ENCODE data around the gene MMP8. TPM values are rescaled to one million over a fixed set of nuclear protein-coding genes. Genes with fewer than 3 reads are reported as not detected.

Gene MMP8
- polyA plus RNA-seq, 1 donor from 2014 or later, result not detected

DNA sequence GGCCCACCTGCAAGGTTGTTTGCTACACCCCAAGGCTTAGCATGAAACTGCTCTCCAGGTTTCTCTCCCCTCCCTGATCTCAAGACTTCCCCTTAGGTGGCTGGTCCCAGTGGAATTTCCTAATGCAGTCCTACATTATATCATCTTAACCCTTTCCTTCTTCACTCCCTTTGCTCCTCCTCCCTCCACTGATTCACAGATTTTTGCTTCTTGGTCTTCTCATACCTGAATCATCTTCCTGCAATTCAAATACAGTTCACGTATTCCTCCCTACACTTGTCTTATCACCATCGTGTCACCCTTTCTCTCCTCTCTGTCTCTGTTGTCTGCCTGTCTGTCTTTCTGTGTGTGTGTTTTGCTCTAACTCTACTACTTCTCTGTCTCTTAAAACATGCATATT lies 38.7 kb upstream of the MMP8 start:
- H4K20me1 ChIP-seq (ENCODE audit: insufficient read depth), result no peaks in the 10 kb centered on the region
- no peak for TF ChIP-seq RAD21 (conservative IDR thresholded peaks at IDR 0.05)
- no peak for TF ChIP-seq TAF1 (IDR thresholded peaks at IDR 0.05; ENCODE audit: low read depth)
- no peak for TF ChIP-seq SMC3 (conservative IDR thresholded peaks at IDR 0.05; ENCODE audit: poor library complexity)
- no peak for TF ChIP-seq EZH2 (IDR thresholded peaks at IDR 0.05; ENCODE audit: borderline replicate concordance, insufficient read depth, low read length, poor library complexity, severe bottlenecking)
- TF ChIP-seq EP300 (conservative IDR thresholded peaks at IDR 0.05; ENCODE audit: poor library complexity, severe bottlenecking), result no peak
- TF ChIP-seq, protein P1, sequence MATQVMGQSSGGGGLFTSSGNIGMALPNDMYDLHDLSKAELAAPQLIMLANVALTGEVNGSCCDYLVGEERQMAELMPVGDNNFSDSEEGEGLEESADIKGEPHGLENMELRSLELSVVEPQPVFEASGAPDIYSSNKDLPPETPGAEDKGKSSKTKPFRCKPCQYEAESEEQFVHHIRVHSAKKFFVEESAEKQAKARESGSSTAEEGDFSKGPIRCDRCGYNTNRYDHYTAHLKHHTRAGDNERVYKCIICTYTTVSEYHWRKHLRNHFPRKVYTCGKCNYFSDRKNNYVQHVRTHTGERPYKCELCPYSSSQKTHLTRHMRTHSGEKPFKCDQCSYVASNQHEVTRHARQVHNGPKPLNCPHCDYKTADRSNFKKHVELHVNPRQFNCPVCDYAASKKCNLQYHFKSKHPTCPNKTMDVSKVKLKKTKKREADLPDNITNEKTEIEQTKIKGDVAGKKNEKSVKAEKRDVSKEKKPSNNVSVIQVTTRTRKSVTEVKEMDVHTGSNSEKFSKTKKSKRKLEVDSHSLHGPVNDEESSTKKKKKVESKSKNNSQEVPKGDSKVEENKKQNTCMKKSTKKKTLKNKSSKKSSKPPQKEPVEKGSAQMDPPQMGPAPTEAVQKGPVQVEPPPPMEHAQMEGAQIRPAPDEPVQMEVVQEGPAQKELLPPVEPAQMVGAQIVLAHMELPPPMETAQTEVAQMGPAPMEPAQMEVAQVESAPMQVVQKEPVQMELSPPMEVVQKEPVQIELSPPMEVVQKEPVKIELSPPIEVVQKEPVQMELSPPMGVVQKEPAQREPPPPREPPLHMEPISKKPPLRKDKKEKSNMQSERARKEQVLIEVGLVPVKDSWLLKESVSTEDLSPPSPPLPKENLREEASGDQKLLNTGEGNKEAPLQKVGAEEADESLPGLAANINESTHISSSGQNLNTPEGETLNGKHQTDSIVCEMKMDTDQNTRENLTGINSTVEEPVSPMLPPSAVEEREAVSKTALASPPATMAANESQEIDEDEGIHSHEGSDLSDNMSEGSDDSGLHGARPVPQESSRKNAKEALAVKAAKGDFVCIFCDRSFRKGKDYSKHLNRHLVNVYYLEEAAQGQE (IDR thresholded peaks at IDR 0.05; ENCODE audit: borderline replicate concordance), result no peak
- TF ChIP-seq, protein P2, sequence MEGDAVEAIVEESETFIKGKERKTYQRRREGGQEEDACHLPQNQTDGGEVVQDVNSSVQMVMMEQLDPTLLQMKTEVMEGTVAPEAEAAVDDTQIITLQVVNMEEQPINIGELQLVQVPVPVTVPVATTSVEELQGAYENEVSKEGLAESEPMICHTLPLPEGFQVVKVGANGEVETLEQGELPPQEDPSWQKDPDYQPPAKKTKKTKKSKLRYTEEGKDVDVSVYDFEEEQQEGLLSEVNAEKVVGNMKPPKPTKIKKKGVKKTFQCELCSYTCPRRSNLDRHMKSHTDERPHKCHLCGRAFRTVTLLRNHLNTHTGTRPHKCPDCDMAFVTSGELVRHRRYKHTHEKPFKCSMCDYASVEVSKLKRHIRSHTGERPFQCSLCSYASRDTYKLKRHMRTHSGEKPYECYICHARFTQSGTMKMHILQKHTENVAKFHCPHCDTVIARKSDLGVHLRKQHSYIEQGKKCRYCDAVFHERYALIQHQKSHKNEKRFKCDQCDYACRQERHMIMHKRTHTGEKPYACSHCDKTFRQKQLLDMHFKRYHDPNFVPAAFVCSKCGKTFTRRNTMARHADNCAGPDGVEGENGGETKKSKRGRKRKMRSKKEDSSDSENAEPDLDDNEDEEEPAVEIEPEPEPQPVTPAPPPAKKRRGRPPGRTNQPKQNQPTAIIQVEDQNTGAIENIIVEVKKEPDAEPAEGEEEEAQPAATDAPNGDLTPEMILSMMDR (IDR thresholded peaks at IDR 0.05; ENCODE audit: poor library complexity, severe bottlenecking), result no peak
- no peaks in the 10 kb centered on the region for H3K9me2 ChIP-seq (ENCODE audit: insufficient read depth, low read length)
- no peak overlapping the region for H3K4me2 ChIP-seq (ENCODE audit: low read length)
- no peak overlapping the region for H3K9ac ChIP-seq (ENCODE audit: low read length)
- no peaks in the 10 kb centered on the region for H3K36me3 ChIP-seq (ENCODE audit: insufficient read depth, low read length)
- H2AFZ ChIP-seq (ENCODE audit: low read depth, low read length), result no peak overlapping the region
- no peak overlapping the region for H3K27ac ChIP-seq (ENCODE audit: low read length)
- no peak overlapping the region for H3K4me3 ChIP-seq (ENCODE audit: low read length)
- H3K9me3 ChIP-seq (ENCODE audit: low read length), result no peaks in the 10 kb centered on the region
- H3K79me2 ChIP-seq (replicated peaks; ENCODE audit: insufficient read depth, low read length), result no peaks in the 10 kb centered on the region
- no peaks in the 10 kb centered on the region for H3F3A ChIP-seq (ENCODE audit: insufficient read depth, low read length, poor library complexity, severe bottlenecking)
- no peaks in the 10 kb centered on the region for H3K27me3 ChIP-seq (ENCODE audit: insufficient read depth, low read depth, low read length)

DNA sequence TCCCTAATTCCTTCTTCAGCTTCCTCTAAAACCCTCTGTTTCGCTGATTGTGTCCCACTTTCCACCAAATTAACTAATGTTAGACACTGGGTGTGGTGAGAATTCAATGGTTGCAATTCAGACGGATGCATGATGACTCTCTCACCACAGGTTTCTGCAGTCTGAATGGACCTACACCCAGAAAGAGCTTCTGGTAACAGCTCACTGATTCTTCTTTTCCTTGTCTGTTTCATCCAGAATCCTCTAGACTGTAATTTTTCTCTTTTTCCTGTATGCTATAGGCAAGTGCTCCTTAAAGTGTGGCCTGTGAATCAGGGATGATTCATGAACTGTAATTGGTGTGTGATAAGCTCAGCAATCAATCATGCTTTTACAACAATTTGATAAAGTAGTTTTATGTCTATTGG lies 37.6 kb upstream of the MMP8 start:
- Histone ChIP-seq H3K4me3 (ENCODE audit: low read length) (no peak overlapping the region), H2AFZ (ENCODE audit: low read depth, low read length) (no peak overlapping the region), H3K27ac (ENCODE audit: low read length) (no peak overlapping the region), H3K4me2 (ENCODE audit: low read length) (no peak overlapping the region), H3K9me3 (ENCODE audit: low read length) (no peaks in the 10 kb centered on the region), H4K20me1 (ENCODE audit: insufficient read depth) (no peaks in the 10 kb centered on the region), H3F3A (ENCODE audit: insufficient read depth, low read length, poor library complexity, severe bottlenecking) (no peaks in the 10 kb centered on the region), H3K36me3 (ENCODE audit: insufficient read depth, low read length) (no peaks in the 10 kb centered on the region), H3K27me3 (ENCODE audit: insufficient read depth, low read depth, low read length) (no peaks in the 10 kb centered on the region), H3K9ac (ENCODE audit: low read length) (no peak overlapping the region), H3K9me2 (ENCODE audit: insufficient read depth, low read length) (no peaks in the 10 kb centered on the region), H3K79me2 (replicated peaks; ENCODE audit: insufficient read depth, low read length) (no peaks in the 10 kb centered on the region)
- TF ChIP-seq MXI1 (conservative IDR thresholded peaks at IDR 0.05; ENCODE audit: poor library complexity, severe bottlenecking), result no peak
- TF ChIP-seq EP300 (conservative IDR thresholded peaks at IDR 0.05; ENCODE audit: poor library complexity, severe bottlenecking), result no peak
- no peak for TF ChIP-seq POLR2AphosphoS5 (IDR thresholded peaks at IDR 0.05)
- no peak for TF ChIP-seq SMC3 (conservative IDR thresholded peaks at IDR 0.05; ENCODE audit: poor library complexity)
- no peak for TF ChIP-seq RAD21 (conservative IDR thresholded peaks at IDR 0.05)
- TF ChIP-seq, protein P1 (IDR thresholded peaks at IDR 0.05; ENCODE audit: borderline replicate concordance), result no peak
- TF ChIP-seq TAF1 (IDR thresholded peaks at IDR 0.05; ENCODE audit: low read depth), result no peak
- TF ChIP-seq EZH2 (IDR thresholded peaks at IDR 0.05; ENCODE audit: borderline replicate concordance, insufficient read depth, low read length, poor library complexity, severe bottlenecking), result no peak
- TF ChIP-seq, protein P2 (IDR thresholded peaks at IDR 0.05; ENCODE audit: poor library complexity, severe bottlenecking), result no peak
